Breast epithelium (tissue), 3 donors: ENCODE measurements around the gene DTL.

Experiments used
- POLR2AphosphoS5 ChIP-seq, 3 donors: sonication (generic); formaldehyde crosslinking; IDR thresholded peaks; one replicate each; pipeline ENCODE4 v1.6.1; 2017; ENCODE audit warnings: antibody characterized with exemption in 3 of 3
- TF ChIP-seq, protein P1 (sequence below), 3 donors: fragments of 450-650 bp; IDR thresholded peaks; one replicate each; pipeline ENCODE4 v1.5.1; 2016 to 2017; ENCODE audit warnings: antibody characterized with exemption in 3 of 3, mild to moderate bottlenecking in 3 of 3, moderate library complexity in 3 of 3

- TF ChIP-seq, protein P1, sequence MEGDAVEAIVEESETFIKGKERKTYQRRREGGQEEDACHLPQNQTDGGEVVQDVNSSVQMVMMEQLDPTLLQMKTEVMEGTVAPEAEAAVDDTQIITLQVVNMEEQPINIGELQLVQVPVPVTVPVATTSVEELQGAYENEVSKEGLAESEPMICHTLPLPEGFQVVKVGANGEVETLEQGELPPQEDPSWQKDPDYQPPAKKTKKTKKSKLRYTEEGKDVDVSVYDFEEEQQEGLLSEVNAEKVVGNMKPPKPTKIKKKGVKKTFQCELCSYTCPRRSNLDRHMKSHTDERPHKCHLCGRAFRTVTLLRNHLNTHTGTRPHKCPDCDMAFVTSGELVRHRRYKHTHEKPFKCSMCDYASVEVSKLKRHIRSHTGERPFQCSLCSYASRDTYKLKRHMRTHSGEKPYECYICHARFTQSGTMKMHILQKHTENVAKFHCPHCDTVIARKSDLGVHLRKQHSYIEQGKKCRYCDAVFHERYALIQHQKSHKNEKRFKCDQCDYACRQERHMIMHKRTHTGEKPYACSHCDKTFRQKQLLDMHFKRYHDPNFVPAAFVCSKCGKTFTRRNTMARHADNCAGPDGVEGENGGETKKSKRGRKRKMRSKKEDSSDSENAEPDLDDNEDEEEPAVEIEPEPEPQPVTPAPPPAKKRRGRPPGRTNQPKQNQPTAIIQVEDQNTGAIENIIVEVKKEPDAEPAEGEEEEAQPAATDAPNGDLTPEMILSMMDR (IDR thresholded peaks at IDR 0.05), result no peak
- no peak for TF ChIP-seq POLR2AphosphoS5 (IDR thresholded peaks at IDR 0.05)
Measured at GRCh38 chr1:212010004-212010403, 25.5 kb upstream of the DTL start.
